ENCODE data around the gene IPO7.
A peak's percentile ranks its signal among the peaks of the same experiment; 100 is the strongest.
"Not testable (repeated sequence)": the region's sequence is repeated elsewhere in the genome, so short reads cannot be mapped to it uniquely, and the experiment has no call there.

The IPO7 gene

DNA sequence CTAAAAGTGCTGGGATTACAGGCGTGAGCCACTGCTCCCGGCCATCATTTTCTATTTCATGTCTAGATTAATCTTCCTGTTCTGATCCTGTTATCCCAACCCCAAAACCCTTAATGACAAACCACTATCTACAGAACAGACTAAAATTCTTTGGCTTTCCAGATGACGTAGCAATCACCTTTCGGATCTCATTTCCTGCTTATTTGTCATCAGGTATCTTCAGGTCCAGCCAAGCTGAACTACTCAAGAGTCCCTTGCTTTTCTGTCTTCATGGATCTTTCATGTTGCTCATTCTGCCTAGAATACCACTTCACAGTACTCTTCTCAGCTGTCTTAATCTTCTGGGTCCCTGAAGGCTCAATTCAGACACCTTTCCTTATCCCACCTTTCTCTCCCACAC is 27.4 kb upstream of the IPO7 start:
- Histone ChIP-seq H3K4me3 (ENCODE audit: low read depth, low read length) (no peak overlapping the region), H3K27me3 (no peaks in the 10 kb centered on the region), H3K4me1 (no peaks in the 10 kb centered on the region), H3K9me3 (no peaks in the 10 kb centered on the region), H3K36me3 (no peaks in the 10 kb centered on the region)
- TF ChIP-seq, protein P1, sequence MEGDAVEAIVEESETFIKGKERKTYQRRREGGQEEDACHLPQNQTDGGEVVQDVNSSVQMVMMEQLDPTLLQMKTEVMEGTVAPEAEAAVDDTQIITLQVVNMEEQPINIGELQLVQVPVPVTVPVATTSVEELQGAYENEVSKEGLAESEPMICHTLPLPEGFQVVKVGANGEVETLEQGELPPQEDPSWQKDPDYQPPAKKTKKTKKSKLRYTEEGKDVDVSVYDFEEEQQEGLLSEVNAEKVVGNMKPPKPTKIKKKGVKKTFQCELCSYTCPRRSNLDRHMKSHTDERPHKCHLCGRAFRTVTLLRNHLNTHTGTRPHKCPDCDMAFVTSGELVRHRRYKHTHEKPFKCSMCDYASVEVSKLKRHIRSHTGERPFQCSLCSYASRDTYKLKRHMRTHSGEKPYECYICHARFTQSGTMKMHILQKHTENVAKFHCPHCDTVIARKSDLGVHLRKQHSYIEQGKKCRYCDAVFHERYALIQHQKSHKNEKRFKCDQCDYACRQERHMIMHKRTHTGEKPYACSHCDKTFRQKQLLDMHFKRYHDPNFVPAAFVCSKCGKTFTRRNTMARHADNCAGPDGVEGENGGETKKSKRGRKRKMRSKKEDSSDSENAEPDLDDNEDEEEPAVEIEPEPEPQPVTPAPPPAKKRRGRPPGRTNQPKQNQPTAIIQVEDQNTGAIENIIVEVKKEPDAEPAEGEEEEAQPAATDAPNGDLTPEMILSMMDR (IDR thresholded peaks at IDR 0.05; ENCODE audit: low read depth, low read length), result no peak
- no peak for DNase-seq

DNA sequence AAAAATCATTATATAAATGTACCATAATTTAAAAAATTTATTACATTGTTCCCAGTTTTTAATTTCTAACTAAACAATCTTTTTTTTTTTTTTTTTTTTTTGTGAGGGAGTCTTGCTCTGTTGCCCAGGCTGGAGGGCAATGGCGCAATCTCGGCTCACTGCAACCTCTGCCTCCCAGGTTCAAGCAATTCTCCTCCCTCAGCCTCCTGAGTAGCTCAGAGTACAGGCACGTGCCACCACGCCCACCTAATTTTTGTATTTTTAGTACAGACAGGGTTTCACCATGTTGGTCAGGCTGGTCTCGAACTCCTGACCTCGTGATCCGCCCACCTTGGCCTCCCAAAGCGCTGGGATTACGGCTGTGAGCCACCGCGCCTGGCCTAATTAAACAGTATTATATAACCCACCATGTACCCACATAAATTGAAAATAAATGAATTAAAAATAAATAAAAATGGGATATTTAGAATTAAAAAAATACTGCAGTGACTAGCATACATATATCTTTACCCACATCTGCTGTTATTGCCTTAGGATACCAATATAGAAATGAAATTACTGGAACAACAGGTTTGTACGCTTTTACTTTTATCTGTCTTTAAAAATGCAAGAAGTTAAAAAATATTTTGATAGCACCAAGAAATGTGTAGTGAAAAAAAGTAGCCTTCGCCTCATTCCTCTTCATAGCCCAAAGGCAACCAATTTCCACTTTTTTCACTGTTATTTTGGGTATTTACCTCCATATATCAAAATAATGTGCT is 23.4 kb upstream of the IPO7 start:
- H3K4me3 ChIP-seq (ENCODE audit: low read depth, low read length); H3K36me3 ChIP-seq; H3K4me1 ChIP-seq; H3K27me3 ChIP-seq; H3K9me3 ChIP-seq; DNase-seq: not testable (repeated sequence)

DNA sequence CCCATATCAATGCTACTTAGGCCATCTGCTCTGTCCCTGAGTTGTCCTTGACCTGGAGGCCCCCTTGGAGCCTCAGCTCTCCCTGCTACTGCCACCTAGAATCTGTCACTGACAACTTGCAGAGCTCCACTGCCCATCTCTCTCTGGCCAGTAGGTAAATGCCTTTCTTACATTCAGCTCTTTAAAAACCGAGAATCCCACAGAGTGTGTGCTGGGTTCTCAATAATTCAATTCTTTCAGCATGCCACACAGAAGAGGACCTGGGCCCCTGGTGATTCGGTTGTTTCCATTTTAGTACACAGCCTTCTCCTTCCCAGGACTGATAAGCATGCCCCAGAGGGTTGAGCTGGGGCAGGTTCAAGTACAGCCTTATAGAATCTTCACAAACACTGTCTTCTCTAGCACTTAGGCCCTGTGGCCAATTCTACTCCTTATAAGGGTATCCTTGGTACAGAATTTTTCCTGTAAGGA is 22.0 kb upstream of the IPO7 start:
- no peak for DNase-seq
- no peaks in the 10 kb centered on the region for H3K36me3 ChIP-seq
- H3K4me3 ChIP-seq (ENCODE audit: low read depth, low read length), result no peak overlapping the region
- no peaks in the 10 kb centered on the region for H3K27me3 ChIP-seq
- no peaks in the 10 kb centered on the region for H3K9me3 ChIP-seq
- peaks cover 6% of the 10 kb centered on the region; the same call in 1 of the 2 replicates for H3K4me1 ChIP-seq
- TF ChIP-seq, protein P1 (IDR thresholded peaks at IDR 0.05; ENCODE audit: low read depth, low read length), result no peak

DNA sequence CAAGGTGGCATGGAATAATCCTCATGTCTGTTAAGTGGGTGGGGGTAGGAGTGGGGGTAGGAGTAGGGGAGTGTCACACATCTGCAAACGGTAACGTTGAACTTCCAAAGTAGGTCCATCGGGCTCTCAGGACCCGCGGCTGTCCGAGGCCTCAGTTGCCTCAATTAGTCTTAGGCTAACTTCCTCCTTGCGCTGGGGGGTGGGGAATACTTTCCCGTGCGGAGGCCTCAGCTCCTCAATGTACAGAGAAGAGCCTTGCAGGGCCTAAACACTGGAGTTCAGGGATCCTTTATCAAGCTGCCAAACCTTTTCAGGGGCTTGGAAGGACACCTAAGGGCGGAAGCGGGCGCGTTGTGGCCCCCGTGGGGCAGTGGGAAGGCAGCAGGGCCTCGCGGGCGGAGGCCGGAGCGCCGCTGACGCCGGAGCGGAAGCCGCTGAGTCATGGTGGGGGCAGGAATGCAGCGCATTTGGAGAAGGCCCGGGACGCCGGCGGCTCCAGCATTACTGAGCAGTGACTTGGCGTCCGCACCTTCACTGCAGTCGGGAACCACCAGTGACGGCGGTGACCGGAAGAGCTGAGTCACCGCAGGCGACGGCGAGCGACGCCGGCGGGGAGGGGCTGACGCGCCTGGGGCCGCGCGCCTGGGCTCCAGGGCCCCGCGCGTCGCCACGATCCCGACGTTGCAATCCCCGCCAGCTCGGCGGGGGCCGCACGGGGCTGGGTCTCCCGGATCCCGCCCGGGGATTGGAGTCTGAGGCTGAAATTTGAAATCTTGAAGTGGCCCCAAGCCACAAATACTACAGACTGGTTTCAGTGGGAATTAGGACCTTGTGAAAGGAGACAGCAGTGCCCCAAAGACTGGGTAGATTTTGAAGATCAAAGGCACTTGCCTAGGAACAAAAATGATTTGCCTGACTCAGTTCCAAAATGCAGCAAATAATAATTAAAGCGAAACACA is 20.2 kb upstream of the IPO7 start:
- H3K36me3 ChIP-seq, result no peaks in the 10 kb centered on the region
- peak; percentile 85 for DNase-seq
- TF ChIP-seq, protein P1 (IDR thresholded peaks at IDR 0.05; ENCODE audit: low read depth, low read length), result no peak
- H3K4me1 ChIP-seq, result peaks cover 6% of the 10 kb centered on the region; the same call in 1 of the 2 replicates
- no peaks in the 10 kb centered on the region for H3K9me3 ChIP-seq
- peak overlapping the region; percentile 52 for H3K4me3 ChIP-seq (ENCODE audit: low read depth, low read length)
- H3K27me3 ChIP-seq, result no peaks in the 10 kb centered on the region

DNA sequence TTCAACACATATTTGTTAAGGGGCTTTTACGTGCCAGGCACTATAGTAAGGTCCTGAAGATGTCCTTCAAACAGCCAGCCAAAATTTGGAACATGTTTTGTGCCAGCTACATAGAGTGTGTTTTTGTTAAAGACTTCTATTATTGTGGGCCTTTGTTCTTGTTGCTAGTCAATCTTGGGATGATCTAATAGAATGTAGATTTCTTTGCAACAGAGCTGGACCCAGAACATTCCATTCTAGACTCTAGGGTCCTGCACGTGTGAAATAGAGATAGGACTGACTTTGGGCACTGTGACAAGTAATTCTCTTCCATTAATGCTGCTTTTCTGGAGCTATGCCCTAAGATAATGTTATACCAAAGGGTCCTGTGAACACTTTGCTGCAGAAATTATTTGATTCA is 16.9 kb upstream of the IPO7 start:
- DNase-seq, result no peak
- Histone ChIP-seq H3K9me3 (no peaks in the 10 kb centered on the region), H3K36me3 (no peaks in the 10 kb centered on the region), H3K27me3 (no peaks in the 10 kb centered on the region), H3K4me1 (peaks cover 4% of the 10 kb centered on the region; the same call in 1 of the 2 replicates), H3K4me3 (ENCODE audit: low read depth, low read length) (no peak overlapping the region)
- TF ChIP-seq, protein P1 (IDR thresholded peaks at IDR 0.05; ENCODE audit: low read depth, low read length), result no peak

DNA sequence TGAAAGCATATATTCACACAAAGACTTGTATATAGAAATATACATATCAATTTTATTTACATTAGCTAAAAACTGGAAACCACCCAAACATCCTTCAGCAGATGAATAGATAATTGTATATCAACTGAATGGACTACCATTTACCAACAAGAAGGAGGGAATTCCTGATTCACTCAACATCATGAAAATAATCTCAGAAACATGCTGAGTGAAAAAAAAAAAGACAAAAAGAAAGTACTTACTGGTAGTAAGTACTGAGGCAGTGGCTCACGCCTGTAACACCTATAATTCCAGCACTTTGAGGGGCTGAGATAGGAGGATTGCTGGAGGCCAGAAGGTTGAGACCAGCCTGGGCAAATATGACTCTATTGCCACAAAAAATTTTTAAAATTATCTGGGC is 7.4 kb upstream of the IPO7 start:
- H3K4me1 ChIP-seq, result no peaks in the 10 kb centered on the region
- no peak overlapping the region for H3K4me3 ChIP-seq (ENCODE audit: low read depth, low read length)
- no peaks in the 10 kb centered on the region for H3K27me3 ChIP-seq
- H3K9me3 ChIP-seq, result no peaks in the 10 kb centered on the region
- TF ChIP-seq, protein P1 (IDR thresholded peaks at IDR 0.05; ENCODE audit: low read depth, low read length), result no peak
- no peak for DNase-seq
- H3K36me3 ChIP-seq, result no peaks in the 10 kb centered on the region
